ENCODE results near the gene LCP2.

DNA sequence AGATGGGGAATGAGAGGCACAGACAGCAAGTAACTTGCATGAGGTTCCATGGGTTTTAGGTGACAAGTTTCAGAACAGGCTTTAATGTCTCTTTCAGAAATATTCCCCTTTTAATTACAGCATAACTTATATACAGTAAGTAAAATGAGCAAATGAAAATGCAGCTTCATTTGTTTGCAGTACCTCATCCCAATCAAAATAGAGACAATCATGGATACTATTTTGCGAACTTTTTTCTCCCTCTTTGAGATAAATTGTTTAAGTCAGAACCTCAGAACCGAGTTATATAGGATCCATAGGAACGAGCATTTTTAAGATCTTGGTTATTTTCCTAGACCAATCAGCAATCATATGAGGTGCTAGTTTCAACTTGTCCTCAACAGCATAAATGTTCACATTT, 3.5 kb downstream of the LCP2 start:
- TF ChIP-seq JUND (IDR thresholded peaks at IDR 0.05; ENCODE audit: low read depth, low read length), result no peak
- no peak for TF ChIP-seq NBN (IDR thresholded peaks at IDR 0.05)
- no peak for TF ChIP-seq RAD21 (IDR thresholded peaks at IDR 0.05; ENCODE audit: insufficient read depth, low read depth, low read length)
- TF ChIP-seq RUNX3 (IDR thresholded peaks at IDR 0.05; ENCODE audit: low read length), result no peak
- TF ChIP-seq, protein P1, sequence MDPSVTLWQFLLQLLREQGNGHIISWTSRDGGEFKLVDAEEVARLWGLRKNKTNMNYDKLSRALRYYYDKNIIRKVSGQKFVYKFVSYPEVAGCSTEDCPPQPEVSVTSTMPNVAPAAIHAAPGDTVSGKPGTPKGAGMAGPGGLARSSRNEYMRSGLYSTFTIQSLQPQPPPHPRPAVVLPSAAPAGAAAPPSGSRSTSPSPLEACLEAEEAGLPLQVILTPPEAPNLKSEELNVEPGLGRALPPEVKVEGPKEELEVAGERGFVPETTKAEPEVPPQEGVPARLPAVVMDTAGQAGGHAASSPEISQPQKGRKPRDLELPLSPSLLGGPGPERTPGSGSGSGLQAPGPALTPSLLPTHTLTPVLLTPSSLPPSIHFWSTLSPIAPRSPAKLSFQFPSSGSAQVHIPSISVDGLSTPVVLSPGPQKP (IDR thresholded peaks at IDR 0.05; ENCODE audit: low read depth, low read length), result no peak
- no peak for TF ChIP-seq EED (IDR thresholded peaks at IDR 0.05; ENCODE audit: low read depth)
- TF ChIP-seq EZH2 (IDR thresholded peaks at IDR 0.05; ENCODE audit: borderline replicate concordance, control insufficient read depth, low read depth, low read length), result no peak
- TF ChIP-seq, protein P2, sequence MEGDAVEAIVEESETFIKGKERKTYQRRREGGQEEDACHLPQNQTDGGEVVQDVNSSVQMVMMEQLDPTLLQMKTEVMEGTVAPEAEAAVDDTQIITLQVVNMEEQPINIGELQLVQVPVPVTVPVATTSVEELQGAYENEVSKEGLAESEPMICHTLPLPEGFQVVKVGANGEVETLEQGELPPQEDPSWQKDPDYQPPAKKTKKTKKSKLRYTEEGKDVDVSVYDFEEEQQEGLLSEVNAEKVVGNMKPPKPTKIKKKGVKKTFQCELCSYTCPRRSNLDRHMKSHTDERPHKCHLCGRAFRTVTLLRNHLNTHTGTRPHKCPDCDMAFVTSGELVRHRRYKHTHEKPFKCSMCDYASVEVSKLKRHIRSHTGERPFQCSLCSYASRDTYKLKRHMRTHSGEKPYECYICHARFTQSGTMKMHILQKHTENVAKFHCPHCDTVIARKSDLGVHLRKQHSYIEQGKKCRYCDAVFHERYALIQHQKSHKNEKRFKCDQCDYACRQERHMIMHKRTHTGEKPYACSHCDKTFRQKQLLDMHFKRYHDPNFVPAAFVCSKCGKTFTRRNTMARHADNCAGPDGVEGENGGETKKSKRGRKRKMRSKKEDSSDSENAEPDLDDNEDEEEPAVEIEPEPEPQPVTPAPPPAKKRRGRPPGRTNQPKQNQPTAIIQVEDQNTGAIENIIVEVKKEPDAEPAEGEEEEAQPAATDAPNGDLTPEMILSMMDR (IDR thresholded peaks at IDR 0.05 in 2 of 3, conservative IDR thresholded peaks at IDR 0.05 in 1 of 3; ENCODE audit: control insufficient read depth in 2 of 3, extremely low read depth in 1 of 3, insufficient read depth in 1 of 3, low read depth in 3 of 3, low read length in 3 of 3), result no peak
